Neutrophil (primary cell): ENCODE measurements around the gene CHST12.

ENCODE experiments used
- H3K27ac ChIP-seq: fragments of 200-600 bp; sonication (generic); 2 replicates; pipeline ENCODE4 v1.5.1; 2016; ENCODE audit warnings: mild to moderate bottlenecking, moderate library complexity
- H3K27me3 ChIP-seq: fragments of 200-600 bp; sonication (generic); 2 replicates; pipeline ENCODE4 v1.6.0; 2016; ENCODE audit warnings: mild to moderate bottlenecking
- H3K36me3 ChIP-seq: fragments of 200-600 bp; sonication (generic); 2 replicates; pipeline ENCODE4 v1.5.1; 2017
- H3K4me1 ChIP-seq, 2 experiments: fragments of 200-600 bp in 1 of 2; sonication (generic) in 1 of 2; 1 replicate in 1 of 2; 2 replicates in 1 of 2; pipeline versions ENCODE4 v1.5.1 to v1.6.1; 2013 to 2016; ENCODE audit warnings: low read depth in 1 of 2, low read length in 1 of 2, mild to moderate bottlenecking in 1 of 2, moderate library complexity in 1 of 2; ENCODE audit not compliant: control insufficient read depth in 1 of 2, insufficient read depth in 1 of 2
- H3K4me3 ChIP-seq, 2 experiments: fragments of 200-600 bp in 1 of 2; sonication (generic) in 1 of 2; 1 replicate in 1 of 2; 2 replicates in 1 of 2; pipeline ENCODE4 v1.5.1; 2013 to 2016; ENCODE audit warnings: low read depth in 1 of 2, low read length in 1 of 2, mild to moderate bottlenecking in 1 of 2, moderate library complexity in 1 of 2
- H3K9me3 ChIP-seq: fragments of 200-600 bp; sonication (generic); 2 replicates; pipeline ENCODE4 v1.5.1; 2016
- CTCF ChIP-seq: fragments of 200-600 bp; sonication (generic); IDR thresholded peaks from 2 replicates; pipeline ENCODE4 v1.5.1; 2016; ENCODE audit warnings: antibody characterized with exemption

Gene CHST12

GRCh38 chr7:2357165-2357564, 46.2 kb upstream of the CHST12 start:
- no peak for TF ChIP-seq CTCF
- Histone ChIP-seq H3K27me3 (no peaks in the 10 kb centered on the region), H3K9me3 (no peaks in the 10 kb centered on the region), H3K36me3 (peaks cover 10% of the 10 kb centered on the region), H3K4me3 (no peak overlapping the region), H3K4me1 (peaks cover 41 to 43% of the 10 kb centered on the region in 2 experiments), H3K27ac (peak overlapping the region; percentile 49)

- peak overlapping the region; percentile 49 for H3K27ac ChIP-seq
- TF ChIP-seq CTCF: no peak
- H3K9me3 ChIP-seq: no peaks in the 10 kb centered on the region
These were observed 45.8 kb upstream of the CHST12 start for GRCh38 chr7:2357571-2357970.

GRCh38 chr7:2358968-2359527, 44.4 kb upstream of the CHST12 start:
- H3K4me3 ChIP-seq: no peak overlapping the region
- no peaks in the 10 kb centered on the region for H3K9me3 ChIP-seq
- peaks cover 27% of the 10 kb centered on the region for H3K36me3 ChIP-seq
- H3K27me3 ChIP-seq: no peaks in the 10 kb centered on the region
- no peak for TF ChIP-seq CTCF
- H3K27ac ChIP-seq: no peak overlapping the region
- H3K4me1 ChIP-seq: peaks cover 34 to 37% of the 10 kb centered on the region in 2 experiments

More at GRCh38 chr7:2357571-2357970, 45.8 kb upstream of the CHST12 start:
- H3K4me3 ChIP-seq: no peak overlapping the region
- H3K27me3 ChIP-seq: no peaks in the 10 kb centered on the region
- peaks cover 14% of the 10 kb centered on the region for H3K36me3 ChIP-seq
- peaks cover 41 to 43% of the 10 kb centered on the region in 2 experiments for H3K4me1 ChIP-seq

GRCh38 chr7:2359610-2360009, 43.8 kb upstream of the CHST12 start:
- TF ChIP-seq CTCF: no peak
- Histone ChIP-seq H3K27me3 (no peaks in the 10 kb centered on the region), H3K36me3 (peaks cover 31% of the 10 kb centered on the region), H3K4me3 (no peak overlapping the region), H3K27ac (no peak overlapping the region), H3K9me3 (no peaks in the 10 kb centered on the region), H3K4me1 (peaks cover 34 to 37% of the 10 kb centered on the region in 2 experiments)

GRCh38 chr7:2360796-2361195, 42.6 kb upstream of the CHST12 start:
- TF ChIP-seq CTCF: no peak
- no peaks in the 10 kb centered on the region for H3K9me3 ChIP-seq
- peaks cover 42% of the 10 kb centered on the region for H3K36me3 ChIP-seq
- H3K27me3 ChIP-seq: no peaks in the 10 kb centered on the region
- H3K27ac ChIP-seq: no peak overlapping the region
- H3K4me1 ChIP-seq: peaks cover 25 to 29% of the 10 kb centered on the region in 2 experiments
- no peak overlapping the region for H3K4me3 ChIP-seq
